OCI-LY1 (cell line): ENCODE data around the gene PDE6D.
"Not testable (repeated sequence)": the region's sequence is repeated elsewhere in the genome, so short reads cannot be mapped to it uniquely, and the experiment has no call there.

Source experiments
- EZH2 ChIP-seq: fragments of 200-600 bp; sonication (generic), shearing (Covaris generic); IDR thresholded peaks from 2 replicates; pipeline ENCODE4 v1.8.0; 2017; ENCODE audit warnings: borderline replicate concordance, mixed run types, mild to moderate bottlenecking, antibody characterized with exemption, low read length, moderate library complexity, mixed read lengths
- TF ChIP-seq, protein P1 (sequence below): fragments of 200-600 bp; sonication (generic), shearing (Covaris generic); IDR thresholded peaks from 2 replicates; pipeline ENCODE4 v1.5.1; 2017; ENCODE audit warnings: mild to moderate bottlenecking, antibody characterized with exemption, low read length, moderate library complexity, mixed read lengths

- TF ChIP-seq, protein P1, sequence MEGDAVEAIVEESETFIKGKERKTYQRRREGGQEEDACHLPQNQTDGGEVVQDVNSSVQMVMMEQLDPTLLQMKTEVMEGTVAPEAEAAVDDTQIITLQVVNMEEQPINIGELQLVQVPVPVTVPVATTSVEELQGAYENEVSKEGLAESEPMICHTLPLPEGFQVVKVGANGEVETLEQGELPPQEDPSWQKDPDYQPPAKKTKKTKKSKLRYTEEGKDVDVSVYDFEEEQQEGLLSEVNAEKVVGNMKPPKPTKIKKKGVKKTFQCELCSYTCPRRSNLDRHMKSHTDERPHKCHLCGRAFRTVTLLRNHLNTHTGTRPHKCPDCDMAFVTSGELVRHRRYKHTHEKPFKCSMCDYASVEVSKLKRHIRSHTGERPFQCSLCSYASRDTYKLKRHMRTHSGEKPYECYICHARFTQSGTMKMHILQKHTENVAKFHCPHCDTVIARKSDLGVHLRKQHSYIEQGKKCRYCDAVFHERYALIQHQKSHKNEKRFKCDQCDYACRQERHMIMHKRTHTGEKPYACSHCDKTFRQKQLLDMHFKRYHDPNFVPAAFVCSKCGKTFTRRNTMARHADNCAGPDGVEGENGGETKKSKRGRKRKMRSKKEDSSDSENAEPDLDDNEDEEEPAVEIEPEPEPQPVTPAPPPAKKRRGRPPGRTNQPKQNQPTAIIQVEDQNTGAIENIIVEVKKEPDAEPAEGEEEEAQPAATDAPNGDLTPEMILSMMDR = not testable (repeated sequence)
- TF ChIP-seq EZH2 = not testable (repeated sequence)
Observed at GRCh38 chr2:231749016-231749415, 32.1 kb downstream of the PDE6D start.
